Endometrium (tissue), 2 donors: ENCODE results near the gene SLC12A7.

ENCODE experiments used
- FAIRE-seq: peaks from 2 replicates; lab custom pipeline; 2012; peaks lifted over from hg19 to GRCh38; lab: Jason Lieb, UNC
- donor health status: control.
- donor health status: control.

SLC12A7 gene

GRCh38 chr5:1050423-1051365, 61.2 kb downstream of the SLC12A7 start:
- no peak for FAIRE-seq

GRCh38 chr5:1048861-1049838, 62.7 kb downstream of the SLC12A7 start:
- FAIRE-seq, result no peak

GRCh38 chr5:1048162-1048721, 63.6 kb downstream of the SLC12A7 start:
- FAIRE-seq, result no peak

- no peak for FAIRE-seq
Measured at GRCh38 chr5:1047332-1047965, 64.4 kb downstream of the SLC12A7 start.

GRCh38 chr5:1045960-1046560, 65.8 kb downstream of the SLC12A7 start:
- FAIRE-seq, result no peak

GRCh38 chr5:1044117-1044516, 67.7 kb downstream of the SLC12A7 start:
- FAIRE-seq, result no peak

GRCh38 chr5:1043327-1043726, 68.5 kb downstream of the SLC12A7 start:
- FAIRE-seq, result no peak

- no peak for FAIRE-seq
Measured at GRCh38 chr5:1042626-1043025, 69.2 kb downstream of the SLC12A7 start.

GRCh38 chr5:1041225-1042143, 70.4 kb downstream of the SLC12A7 start:
- no peak for FAIRE-seq

- no peak for FAIRE-seq
Measured at GRCh38 chr5:1040571-1040970, 71.3 kb downstream of the SLC12A7 start.

- no peak for FAIRE-seq
Measured at GRCh38 chr5:1039706-1040260, 72.1 kb downstream of the SLC12A7 start.

- FAIRE-seq, result no peak
Measured at GRCh38 chr5:1039210-1039548, 72.7 kb downstream of the SLC12A7 start.

GRCh38 chr5:1038417-1039209, 73.2 kb downstream of the SLC12A7 start:
- no peak for FAIRE-seq

- no peak for FAIRE-seq
Measured at GRCh38 chr5:1037671-1038416, 74.0 kb downstream of the SLC12A7 start.

- FAIRE-seq, result no peak
Measured at GRCh38 chr5:1037123-1037670, 74.7 kb downstream of the SLC12A7 start.

GRCh38 chr5:1036504-1037122, 75.2 kb downstream of the SLC12A7 start:
- FAIRE-seq, result no peak
